ENCODE results near the gene ICA1. TPM values are rescaled to one million over a fixed set of nuclear protein-coding genes. Genes with fewer than 3 reads are reported as not detected.

The ICA1 gene
- total and polyA plus RNA-seq, 2 of the 4 experiments (the other 2 are of a cell fraction): not detected

DNA sequence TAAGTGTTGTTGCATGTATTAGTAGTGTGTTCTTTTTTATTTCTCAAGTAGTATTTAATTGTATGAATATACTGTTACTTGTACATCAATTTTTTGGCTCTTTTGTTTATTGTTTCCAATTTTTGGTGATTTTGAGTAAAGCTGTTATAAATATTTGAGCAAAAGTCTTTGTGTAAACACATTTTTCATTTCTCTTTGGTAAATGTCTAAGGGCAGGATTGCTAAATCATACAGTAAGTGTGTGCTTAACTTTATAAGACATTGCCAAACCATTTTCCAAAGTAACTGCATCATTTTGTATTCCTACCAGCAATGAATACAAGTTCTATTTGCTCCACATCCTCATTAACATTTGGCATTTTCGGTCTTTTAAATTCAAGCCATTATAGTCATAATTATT, 92.8 kb downstream of the ICA1 start:
- ChIA-PET CTCF (no interaction called here), POLR2A (ENCODE audit: unreplicated experiment) (no interaction called here)
- BruUV-seq (replicated peaks): no TSS peak
- no peak overlapping the region for H4K8ac ChIP-seq (ENCODE audit: low read depth in 2 of 2, low read length in 2 of 2)
- H3K79me1 ChIP-seq (ENCODE audit: low read depth in 1 of 2, low read length in 2 of 2): no peaks in the 10 kb centered on the region
- H3K4ac ChIP-seq (ENCODE audit: low read depth, low read length): no peak overlapping the region
- no peak overlapping the region for H3K4me3 ChIP-seq (ENCODE audit: insufficient read depth, low read depth, low read length)
- H3K56ac ChIP-seq (ENCODE audit: extremely low read depth, insufficient read depth, low read length): no peak overlapping the region
- no peak overlapping the region for H2AK5ac ChIP-seq (ENCODE audit: low read depth, low read length)
- H3K4me2 ChIP-seq (ENCODE audit: low read depth, low read length): no peak overlapping the region
- H2BK20ac ChIP-seq (ENCODE audit: low read depth, low read length): no peak overlapping the region
- no peak overlapping the region for H2BK120ac ChIP-seq (ENCODE audit: low read depth, low read length)
- H3K36me3 ChIP-seq (ENCODE audit: control insufficient read depth, insufficient read depth, low read length): no peaks in the 10 kb centered on the region
- H3K4me1 ChIP-seq (ENCODE audit: control insufficient read depth, insufficient read depth, low read length): no peaks in the 10 kb centered on the region
- H2AFZ ChIP-seq (replicated peaks; ENCODE audit: low read length, poor library complexity): no peak overlapping the region
- intact Hi-C loops (cut with micrococcal nuclease) (no loop called here), in situ Hi-C loops (cut with MboI; ENCODE audit: low sequenced_read_pairs) (no loop called here), dilution Hi-C loops (cut with HindIII; ENCODE audit: low sequenced_read_pairs, unreplicated experiment) (no loop called here)
- H2BK15ac ChIP-seq (ENCODE audit: low read depth, low read length): no peak overlapping the region
- no peaks in the 10 kb centered on the region for H3K27me3 ChIP-seq (ENCODE audit: control insufficient read depth, insufficient read depth, low read length)
- H4K91ac ChIP-seq (ENCODE audit: insufficient read depth, low read depth, low read length): no peak overlapping the region
- no peak for ATAC-seq (ENCODE audit: low read depth)
- H3K9me1 ChIP-seq (ENCODE audit: insufficient read depth, low read length): no peaks in the 10 kb centered on the region
- WGBS, 2 experiments (ENCODE audit: extremely low coverage in 2 of 2, insufficient read length in 1 of 2): no CpG with 5 or more reads among the region's 1 CpG
- H2AK9ac ChIP-seq (replicated peaks; ENCODE audit: low read depth, low read length, poor library complexity): no peak overlapping the region
- H4K5ac ChIP-seq (ENCODE audit: low read depth, low read length): no peak overlapping the region
- no peak overlapping the region for H3K27ac ChIP-seq (ENCODE audit: insufficient read depth, low read length)
- no peak overlapping the region for H3K9ac ChIP-seq (ENCODE audit: low read depth, low read length)
- H3K23ac ChIP-seq (ENCODE audit: low read depth, low read length): no peak overlapping the region
- H4K20me1 ChIP-seq (ENCODE audit: insufficient read depth, low read length): no peaks in the 10 kb centered on the region
- TF ChIP-seq MAZ (IDR thresholded peaks at IDR 0.05; ENCODE audit: borderline replicate concordance, low read depth, low read length) (no peak), POLR2A (IDR thresholded peaks at IDR 0.05; ENCODE audit: low read depth, low read length) (no peak), MXI1 (IDR thresholded peaks at IDR 0.05; ENCODE audit: borderline replicate concordance, low read depth, low read length) (no peak), MAFK (IDR thresholded peaks at IDR 0.05; ENCODE audit: low read depth, low read length) (no peak), BHLHE40 (IDR thresholded peaks at IDR 0.05; ENCODE audit: low read depth, low read length) (no peak), CEBPB (IDR thresholded peaks at IDR 0.05; ENCODE audit: low read depth, low read length) (no peak), CTCF (conservative IDR thresholded peaks at IDR 0.05; ENCODE audit: low read depth, low read length) (no peak), CHD1 (IDR thresholded peaks at IDR 0.05; ENCODE audit: low read depth, low read length) (no peak), NFE2L2 (IDR thresholded peaks at IDR 0.05; ENCODE audit: low read depth, low read length) (no peak), RAD21 (IDR thresholded peaks at IDR 0.05; ENCODE audit: low read length) (no peak), RCOR1 (IDR thresholded peaks at IDR 0.05; ENCODE audit: insufficient replicate concordance, low read length) (no peak), SMC3 (IDR thresholded peaks at IDR 0.05; ENCODE audit: low read depth, low read length) (no peak), FOS (IDR thresholded peaks at IDR 0.05; ENCODE audit: low read depth, low read length) (no peak), RFX5 (IDR thresholded peaks at IDR 0.05; ENCODE audit: low read depth, low read length) (no peak)
- TF ChIP-seq, protein P1, sequence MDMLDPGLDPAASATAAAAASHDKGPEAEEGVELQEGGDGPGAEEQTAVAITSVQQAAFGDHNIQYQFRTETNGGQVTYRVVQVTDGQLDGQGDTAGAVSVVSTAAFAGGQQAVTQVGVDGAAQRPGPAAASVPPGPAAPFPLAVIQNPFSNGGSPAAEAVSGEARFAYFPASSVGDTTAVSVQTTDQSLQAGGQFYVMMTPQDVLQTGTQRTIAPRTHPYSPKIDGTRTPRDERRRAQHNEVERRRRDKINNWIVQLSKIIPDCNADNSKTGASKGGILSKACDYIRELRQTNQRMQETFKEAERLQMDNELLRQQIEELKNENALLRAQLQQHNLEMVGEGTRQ (IDR thresholded peaks at IDR 0.05; ENCODE audit: low read depth, low read length): no peak
- TF ChIP-seq, protein P2, sequence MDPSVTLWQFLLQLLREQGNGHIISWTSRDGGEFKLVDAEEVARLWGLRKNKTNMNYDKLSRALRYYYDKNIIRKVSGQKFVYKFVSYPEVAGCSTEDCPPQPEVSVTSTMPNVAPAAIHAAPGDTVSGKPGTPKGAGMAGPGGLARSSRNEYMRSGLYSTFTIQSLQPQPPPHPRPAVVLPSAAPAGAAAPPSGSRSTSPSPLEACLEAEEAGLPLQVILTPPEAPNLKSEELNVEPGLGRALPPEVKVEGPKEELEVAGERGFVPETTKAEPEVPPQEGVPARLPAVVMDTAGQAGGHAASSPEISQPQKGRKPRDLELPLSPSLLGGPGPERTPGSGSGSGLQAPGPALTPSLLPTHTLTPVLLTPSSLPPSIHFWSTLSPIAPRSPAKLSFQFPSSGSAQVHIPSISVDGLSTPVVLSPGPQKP (IDR thresholded peaks at IDR 0.05; ENCODE audit: borderline replicate concordance, low read depth, low read length): no peak
- H2BK5ac ChIP-seq (ENCODE audit: low read depth, low read length, poor library complexity, severe bottlenecking): no peak overlapping the region
- H3K9me3 ChIP-seq (ENCODE audit: control insufficient read depth, insufficient read depth, low read length): no peaks in the 10 kb centered on the region
- H3K18ac ChIP-seq (ENCODE audit: low read depth, low read length): no peak overlapping the region
- DNase-seq: no peak
- no peak overlapping the region for H3K14ac ChIP-seq (replicated peaks; ENCODE audit: low read depth, low read length)

Data from IMR-90 (cell line).